Muscle of arm (tissue), 12 donors: ENCODE measurements around the gene ZNF532. TPM values are rescaled to one million over a fixed set of nuclear protein-coding genes. Genes with fewer than 3 reads are reported as not detected.
"Not testable (repeated sequence)": the region's sequence is repeated elsewhere in the genome, so short reads cannot be mapped to it uniquely, and the experiment has no call there.

Source experiments
- DNase-seq: peaks from one replicate; pipeline ENCODE4 v3.0.0-alpha.2; 2013
- polyA plus RNA-seq, 12 donors: library from polyadenylated mRNA; unstranded; fragments of 120-200 nt; gene quantifications; one replicate each; pipeline ENCODE4 v1.2.1, GENCODE V29; 2013; ENCODE audit not compliant: insufficient read length in 12 of 12

ZNF532 gene
- polyA plus RNA-seq, 12 donors: 49.7 to 128 (median 68.7) TPM; not detected in 1

DNA sequence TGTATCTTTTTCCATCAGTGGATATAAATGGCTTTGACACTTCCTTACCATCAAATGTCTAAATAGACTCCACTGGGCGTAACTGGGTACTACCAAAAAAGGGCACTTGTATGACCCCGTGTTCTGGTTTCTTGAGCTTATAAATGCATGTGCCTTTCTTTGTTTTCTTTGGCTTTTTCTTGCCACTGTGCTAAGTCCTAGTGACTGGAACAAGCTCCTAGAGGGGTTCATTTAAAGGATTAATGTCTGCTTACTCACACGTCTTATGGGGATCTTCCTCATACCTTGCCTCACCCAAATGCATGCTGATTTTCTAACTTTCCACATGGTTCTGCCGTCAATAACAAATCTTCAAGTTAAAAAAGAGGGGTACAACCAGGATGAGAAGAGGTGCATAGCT is 19.8 kb upstream of the ZNF532 start:
- DNase-seq: no peak

DNA sequence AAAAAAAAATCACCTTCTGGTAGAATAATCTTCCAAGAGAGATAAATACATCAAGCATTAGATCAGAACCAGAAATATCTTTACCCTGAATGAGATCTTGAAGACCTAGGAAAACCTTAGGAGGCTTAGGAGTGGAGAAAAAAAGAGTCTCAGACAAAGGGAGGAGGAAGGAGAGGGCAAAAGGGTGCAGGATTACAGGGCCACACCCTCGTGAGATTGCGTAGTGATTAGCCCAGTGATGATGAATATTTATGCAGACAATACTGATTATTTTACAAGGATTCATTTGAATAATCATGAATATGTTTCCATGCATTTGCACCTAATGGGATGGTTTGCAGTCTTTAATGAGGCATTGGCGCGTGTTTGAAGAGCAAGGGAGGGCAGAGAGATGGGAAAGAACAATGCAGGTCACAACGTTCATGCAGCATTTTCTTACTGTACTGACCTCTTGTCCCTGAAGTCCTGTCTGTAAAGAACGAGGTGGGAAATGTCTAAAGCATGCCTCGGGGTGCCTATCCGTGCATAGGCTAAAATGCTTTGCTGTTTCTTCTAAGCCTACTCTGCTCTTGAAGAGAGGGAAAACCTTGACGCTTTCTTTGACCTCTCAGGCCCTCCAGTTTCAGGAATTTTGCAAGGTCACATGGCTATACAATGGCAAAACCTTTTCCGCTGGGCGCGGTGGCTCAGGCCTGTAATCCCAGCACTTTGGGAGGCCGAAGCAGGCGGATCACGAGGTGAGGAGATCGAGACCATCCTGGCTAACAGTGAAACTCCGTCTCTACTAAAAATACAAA is 18.6 kb upstream of the ZNF532 start:
- DNase-seq: no peak

DNA sequence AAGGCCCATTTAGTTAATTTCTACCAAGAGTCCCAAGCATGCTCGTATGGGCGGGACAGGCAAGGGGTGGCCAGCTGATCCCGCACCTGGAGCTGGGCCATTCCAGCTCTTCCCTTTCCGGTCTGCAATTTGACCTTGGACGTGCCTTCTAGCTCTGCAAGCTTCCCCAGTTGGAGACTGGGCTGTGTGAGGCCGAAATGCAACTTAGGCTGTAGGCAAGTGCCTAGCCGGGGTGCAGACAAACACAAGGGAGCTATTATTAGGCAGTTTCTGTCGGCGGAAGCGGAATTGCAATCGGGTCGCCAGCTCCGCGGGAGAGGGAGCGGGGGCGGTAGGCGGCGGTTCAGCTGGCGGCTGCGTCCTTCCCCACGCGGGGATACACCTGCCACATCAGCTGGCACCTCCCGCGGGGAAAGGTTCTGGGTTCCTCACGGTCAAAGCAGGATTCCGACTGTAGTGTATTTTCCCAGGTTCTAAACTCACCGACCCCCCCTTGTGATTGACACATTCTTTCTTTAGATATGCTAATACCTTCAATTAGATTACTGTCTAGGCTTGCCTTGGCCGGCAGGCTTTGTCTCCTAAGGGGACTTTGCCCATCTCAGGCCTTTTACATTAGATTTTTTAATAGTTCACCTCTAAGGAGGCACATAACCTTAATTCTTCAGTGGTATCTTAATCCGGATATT is 17.1 kb upstream of the ZNF532 start:
- no peak for DNase-seq

- DNase-seq: no peak
Measured at GRCh38 chr18:58848685-58849084, 16.0 kb upstream of the ZNF532 start.

DNA sequence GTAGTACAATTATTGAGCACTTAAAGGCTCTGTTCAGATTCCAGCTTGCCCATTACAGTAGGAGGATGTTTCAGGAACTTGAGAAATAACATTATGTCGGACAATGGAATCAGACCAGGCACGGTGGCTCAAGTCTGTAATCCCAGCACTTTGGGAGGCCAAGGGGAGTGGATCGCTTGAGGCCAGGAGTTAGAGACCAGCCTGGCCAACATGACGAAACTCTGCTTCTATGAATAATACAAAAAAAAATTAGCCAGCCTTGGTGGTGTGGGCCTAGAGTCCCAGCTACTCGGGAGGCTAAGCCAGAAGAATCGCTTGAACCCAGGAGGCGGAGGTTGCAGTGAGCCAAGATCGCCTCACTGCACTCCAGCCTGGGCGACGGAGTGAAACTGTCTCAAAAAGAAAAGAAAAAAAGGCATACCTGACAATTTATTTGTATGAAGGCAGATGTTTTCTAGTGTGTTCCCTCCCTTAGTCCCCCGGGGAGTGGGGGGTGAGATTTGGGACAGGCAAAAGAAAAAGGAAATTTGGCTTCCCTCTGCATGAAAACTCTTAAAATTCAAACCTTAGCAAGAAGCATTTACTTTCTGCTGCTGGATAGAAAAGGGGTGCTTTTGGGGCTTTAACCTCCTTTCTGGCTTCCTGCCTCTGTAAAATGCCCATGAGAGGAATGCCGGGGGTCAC is 13.7 kb upstream of the ZNF532 start:
- no peak for DNase-seq

GRCh38 chr18:58851856-58852255 is 12.8 kb upstream of the ZNF532 start:
- DNase-seq: no peak

DNA sequence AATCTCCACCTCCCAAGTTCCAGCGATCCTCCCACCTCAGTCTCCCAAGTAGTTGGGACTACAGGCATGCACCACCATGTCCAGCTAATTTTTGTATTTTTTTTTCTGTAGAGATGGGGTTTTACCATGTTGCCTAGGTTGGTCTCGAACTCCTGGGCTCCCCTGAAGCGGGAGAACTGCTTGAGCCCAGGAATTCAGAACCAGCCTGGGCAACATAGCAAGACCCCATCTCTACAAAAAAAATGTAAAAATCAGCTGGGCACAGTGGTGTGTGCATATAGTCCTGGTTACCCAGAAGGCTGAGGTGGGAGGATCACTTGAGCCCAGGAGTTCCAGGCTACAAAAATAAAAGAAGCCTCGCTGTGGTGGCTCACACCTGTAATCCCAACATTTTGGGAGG is 12.0 kb upstream of the ZNF532 start:
- no peak for DNase-seq

- DNase-seq: peak; percentile 56
Measured at GRCh38 chr18:58853561-58853960, 11.1 kb upstream of the ZNF532 start.

- not testable (repeated sequence) for DNase-seq
Measured at GRCh38 chr18:58855521-58855920, 9.2 kb upstream of the ZNF532 start.

GRCh38 chr18:58856881-58857280 is 7.8 kb upstream of the ZNF532 start:
- no peak for DNase-seq

GRCh38 chr18:58858591-58859468 is 5.8 kb upstream of the ZNF532 start:
- peak; percentile 73 for DNase-seq

DNA sequence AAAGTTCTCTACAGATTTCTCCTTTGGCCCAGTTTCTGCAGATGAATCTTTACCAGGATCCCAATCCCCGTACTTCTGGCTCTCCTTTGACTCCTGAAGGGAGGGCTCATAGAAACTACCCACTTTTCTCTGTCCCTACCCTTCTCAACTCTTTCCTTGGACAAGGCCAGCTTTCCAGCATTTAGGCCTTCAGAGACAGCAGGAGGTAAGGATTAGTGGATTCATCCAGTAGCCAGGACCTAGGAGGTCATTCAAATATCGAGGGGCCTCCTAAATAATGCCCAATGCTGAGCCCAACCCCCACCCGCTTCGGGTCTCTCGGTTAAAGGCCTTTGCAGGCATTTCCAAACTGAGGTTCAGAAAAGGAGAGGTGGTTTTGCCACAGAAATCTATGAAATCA is 4.8 kb upstream of the ZNF532 start:
- DNase-seq: no peak

DNA sequence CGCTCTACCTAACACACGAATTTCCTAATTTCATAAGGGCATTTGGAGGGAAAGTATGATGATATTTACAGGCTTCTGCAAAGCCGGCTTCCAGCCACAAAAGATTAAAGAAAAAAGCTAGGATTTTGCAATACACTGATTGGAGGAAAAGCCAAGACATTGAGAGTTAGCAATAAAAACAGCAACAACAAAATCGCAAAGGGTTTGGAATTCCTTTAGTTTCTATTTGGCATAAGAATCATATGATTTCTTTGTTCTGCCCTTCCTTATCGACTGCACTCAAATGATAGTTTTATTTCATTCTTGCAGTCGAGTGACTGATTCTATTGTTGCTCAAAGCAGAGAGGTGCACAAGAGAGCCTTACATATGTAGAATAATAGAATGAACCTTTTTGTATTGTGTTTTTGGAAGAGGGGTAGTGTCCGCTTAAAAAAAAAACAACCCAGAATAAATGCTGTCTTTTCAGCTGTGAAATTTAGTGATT is 3.9 kb upstream of the ZNF532 start:
- DNase-seq: no peak

DNA sequence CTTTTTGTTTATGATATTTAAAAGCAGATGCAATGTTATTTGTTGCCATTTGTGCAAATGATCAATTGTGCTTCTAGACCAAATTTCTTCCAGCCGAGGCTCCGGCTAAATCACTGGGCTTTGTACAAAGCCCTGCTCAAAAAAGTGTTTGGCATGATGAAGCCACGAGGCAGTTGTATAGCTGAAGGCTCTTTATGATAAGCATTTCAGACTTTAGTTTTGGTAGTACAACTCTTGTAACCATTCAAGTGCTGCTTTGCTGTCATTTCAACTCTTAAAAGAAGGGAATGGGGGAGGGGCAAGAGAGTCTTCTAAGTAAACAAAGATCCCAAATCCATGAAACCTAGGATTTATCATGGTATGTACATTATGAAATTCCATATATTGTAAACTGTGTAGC is 3.3 kb upstream of the ZNF532 start:
- no peak for DNase-seq

DNA sequence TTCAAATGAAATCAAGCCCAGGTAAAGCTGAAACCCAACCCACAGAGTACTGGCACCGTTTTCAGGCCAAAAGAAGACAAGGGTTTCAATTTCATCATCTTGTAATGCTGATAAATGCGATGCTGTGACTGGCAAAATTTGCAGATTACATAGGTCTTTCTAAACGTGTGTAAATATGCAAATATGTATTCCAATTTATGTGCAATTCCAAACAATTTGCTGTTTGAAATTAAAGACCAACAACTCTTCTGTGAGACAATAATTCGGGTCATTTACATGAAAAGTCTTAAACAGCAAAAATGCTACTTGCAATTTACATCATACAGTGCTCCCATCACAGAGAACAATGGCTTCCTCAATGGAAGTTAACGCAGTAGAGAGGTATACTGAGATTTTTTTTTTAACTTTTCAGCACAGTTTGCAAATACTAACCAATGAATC is 2.8 kb upstream of the ZNF532 start:
- DNase-seq: no peak

GRCh38 chr18:58862356-58862755 is 2.3 kb upstream of the ZNF532 start:
- DNase-seq: no peak

GRCh38 chr18:58862851-58863538 is 1.7 kb upstream of the ZNF532 start:
- peak; percentile 59 for DNase-seq

DNA sequence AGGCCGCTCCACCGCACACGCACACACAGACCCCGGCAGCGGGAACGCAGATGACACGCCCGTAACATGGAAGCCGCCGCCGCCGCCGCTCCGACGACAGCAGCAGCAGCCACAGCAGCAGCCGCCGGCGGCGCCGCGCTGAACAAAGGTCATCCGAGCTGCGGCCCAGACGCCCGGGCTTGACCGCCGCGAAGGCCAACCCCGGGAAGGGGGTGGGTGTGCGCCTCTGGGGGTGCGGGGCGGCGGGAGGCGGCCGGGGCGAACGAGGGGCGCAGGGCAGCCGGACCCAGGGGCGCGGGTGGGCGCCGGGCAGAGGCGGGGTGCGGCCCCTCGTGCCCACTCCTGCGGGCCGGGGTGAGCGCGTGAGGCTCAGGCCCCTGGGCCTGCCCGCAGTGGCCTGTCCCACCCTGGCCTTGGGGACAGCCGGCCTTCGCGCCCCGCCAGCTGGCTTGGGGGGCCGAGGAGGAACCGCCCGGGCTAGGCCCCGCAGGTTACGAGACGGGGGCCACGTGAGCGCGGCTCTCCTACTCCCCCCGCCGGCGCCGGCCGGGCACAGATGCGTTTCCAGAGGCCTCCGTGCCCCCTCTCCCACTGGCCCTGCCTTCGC is 1.0 kb upstream of the ZNF532 start:
- DNase-seq: no peak

DNA sequence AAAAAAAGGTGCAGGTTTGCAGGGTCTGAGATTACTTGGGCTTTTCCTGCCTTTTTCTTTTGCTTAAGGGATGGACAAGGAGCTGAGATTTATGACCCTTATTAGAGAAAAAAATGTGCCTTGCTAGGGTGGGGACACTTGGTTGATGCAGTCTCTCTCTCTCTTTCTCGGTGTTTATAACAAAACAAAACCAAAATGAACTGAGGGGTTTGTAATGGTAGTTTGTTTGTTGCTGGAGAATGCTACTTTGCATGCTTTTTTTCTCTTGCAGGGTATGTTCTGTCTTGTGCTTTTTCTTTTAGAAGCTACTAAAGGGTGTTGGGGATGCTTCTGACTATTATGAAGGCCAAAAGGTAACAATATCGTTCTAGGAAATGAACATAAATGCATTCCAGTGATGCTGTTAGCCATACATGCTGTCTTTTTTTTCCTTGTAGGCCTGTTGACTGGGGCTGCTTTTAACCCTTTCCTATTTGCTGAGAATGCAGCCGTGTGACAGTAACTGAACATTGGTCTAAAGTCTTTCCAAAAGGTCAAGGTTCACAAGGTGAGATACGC is 435 bp downstream of the ZNF532 start:
- no peak for DNase-seq

- no peak for DNase-seq
Measured at GRCh38 chr18:58865701-58866065, 1.0 kb downstream of the ZNF532 start.
